DOHH2 (cell line): Measurements from ENCODE around the gene ITGAE.

Experiments
- EZH2phosphoT487 ChIP-seq: fragments of 200-600 bp; sonication (generic); IDR thresholded peaks from 2 replicates; pipeline ENCODE4 v1.6.1; 2017; ENCODE audit warnings: borderline replicate concordance, mild to moderate bottlenecking, antibody characterized with exemption, low read length, moderate library complexity, mixed read lengths
- TF ChIP-seq, protein P1 (sequence below): fragments of 200-600 bp; sonication (generic); IDR thresholded peaks from one replicate; pipeline ENCODE4 v1.5.1; 2014; ENCODE audit warnings: antibody characterized with exemption, mild to moderate bottlenecking, low read depth, low read length; ENCODE audit not compliant: poor library complexity, severe bottlenecking

DNA sequence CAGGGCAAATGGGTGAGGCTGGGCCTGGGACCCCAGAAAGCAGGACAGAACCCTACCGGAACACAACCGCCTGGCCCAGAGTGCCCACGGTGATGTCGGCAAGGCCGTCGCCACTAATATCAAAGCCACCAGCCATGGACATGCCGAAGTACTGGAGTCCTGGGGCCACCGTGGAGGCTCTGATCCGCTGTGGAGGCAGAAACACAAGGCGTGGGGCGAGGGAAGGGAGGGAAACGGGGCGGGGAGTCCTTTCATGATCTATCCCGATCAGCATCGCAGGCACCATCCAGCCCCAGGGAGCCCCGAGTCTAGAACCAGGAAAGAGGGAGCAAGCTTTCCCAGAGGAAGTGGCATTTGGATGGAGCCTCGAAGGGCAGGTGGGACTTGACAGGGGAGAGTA, 50.7 kb downstream of the ITGAE start:
- TF ChIP-seq, protein P1, sequence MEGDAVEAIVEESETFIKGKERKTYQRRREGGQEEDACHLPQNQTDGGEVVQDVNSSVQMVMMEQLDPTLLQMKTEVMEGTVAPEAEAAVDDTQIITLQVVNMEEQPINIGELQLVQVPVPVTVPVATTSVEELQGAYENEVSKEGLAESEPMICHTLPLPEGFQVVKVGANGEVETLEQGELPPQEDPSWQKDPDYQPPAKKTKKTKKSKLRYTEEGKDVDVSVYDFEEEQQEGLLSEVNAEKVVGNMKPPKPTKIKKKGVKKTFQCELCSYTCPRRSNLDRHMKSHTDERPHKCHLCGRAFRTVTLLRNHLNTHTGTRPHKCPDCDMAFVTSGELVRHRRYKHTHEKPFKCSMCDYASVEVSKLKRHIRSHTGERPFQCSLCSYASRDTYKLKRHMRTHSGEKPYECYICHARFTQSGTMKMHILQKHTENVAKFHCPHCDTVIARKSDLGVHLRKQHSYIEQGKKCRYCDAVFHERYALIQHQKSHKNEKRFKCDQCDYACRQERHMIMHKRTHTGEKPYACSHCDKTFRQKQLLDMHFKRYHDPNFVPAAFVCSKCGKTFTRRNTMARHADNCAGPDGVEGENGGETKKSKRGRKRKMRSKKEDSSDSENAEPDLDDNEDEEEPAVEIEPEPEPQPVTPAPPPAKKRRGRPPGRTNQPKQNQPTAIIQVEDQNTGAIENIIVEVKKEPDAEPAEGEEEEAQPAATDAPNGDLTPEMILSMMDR, result no peak
- no peak for TF ChIP-seq EZH2phosphoT487
